ENCODE data around the gene PCBP1. TPM values are rescaled to one million over a fixed set of nuclear protein-coding genes. Genes with fewer than 3 reads are reported as not detected.
"Not testable (repeated sequence)": the region's sequence is repeated elsewhere in the genome, so short reads cannot be mapped to it uniquely, and the experiment has no call there.

PCBP1 gene
- polyA plus RNA-seq, 2 of the 4 experiments (the other 2 are of a cell fraction): 86.8 to 304 TPM

- TF ChIP-seq RNF2 (IDR thresholded peaks at IDR 0.05; ENCODE audit: borderline replicate concordance, low read depth): no peak
- no peak for TF ChIP-seq SMC3 (IDR thresholded peaks at IDR 0.05)
- TF ChIP-seq FOSL2 (IDR thresholded peaks at IDR 0.05): no peak
- no peak for TF ChIP-seq FOSL2 (CRISPR knock-in tag; IDR thresholded peaks at IDR 0.05)
- TF ChIP-seq ATOH8 (CRISPR knock-in tag; IDR thresholded peaks at IDR 0.05; ENCODE audit: low read depth): no peak
Measured at GRCh38 chr2:70128005-70128404, 40.7 kb downstream of the PCBP1 start (continued).

- ChIA-PET CTCF (interaction anchor here (0.6 to 3.5 kb wide), 5 partner anchors 7 to 67 kb away, joined by 3 to 25 read pairs (median 5); partner anchors contain the start of gene PCBP1), POLR2A (interaction anchor here (1.2 to 7.5 kb wide), 5 partner anchors 7 to 217 kb away, joined by 3 to 156 read pairs (median 8); partner anchors contain the start of genes MXD1 and PCBP1)
- not testable (repeated sequence) for FAIRE-seq; DNase-seq (ENCODE audit: low read depth in 1 of 2, low spot score in 1 of 2); ATAC-seq; H3K9me3 ChIP-seq
- Histone ChIP-seq H3K4me2 (peak overlapping the region; percentile 68), H3K27ac (peak overlapping the region; percentile 90), H3K4me1 (peaks cover 48% of the 10 kb centered on the region), H3K4me3 (peak overlapping the region; percentile 20; the same call in 1 of the 3 replicates)
- WGBS (ENCODE audit: missing lambda C conversion rate): 82% methylated on average over 17 of the region's 17 CpGs
Measured at GRCh38 chr2:70131344-70132143, 44.3 kb downstream of the PCBP1 start.

GRCh38 chr2:70132244-70133126 lies 45.2 kb downstream of the PCBP1 start:
- no peaks in the 10 kb centered on the region for H3K9me3 ChIP-seq
- DNase-seq (ENCODE audit: low read depth in 1 of 2, low spot score in 1 of 2): peak; percentile 53 to 68
- FAIRE-seq: no peak
- ChIA-PET CTCF (interaction anchor here (1.2 to 3.5 kb wide), 6 partner anchors 8 to 47 kb away, joined by 4 to 25 read pairs (median 4); partner anchors contain the start of gene PCBP1), POLR2A (interaction anchor here (1.2 to 7.5 kb wide), 6 partner anchors 8 to 218 kb away, joined by 3 to 156 read pairs (median 8); partner anchors contain the start of genes MXD1 and PCBP1)
- peak; percentile 63 to 66 for ATAC-seq
- H3K4me1 ChIP-seq: peaks cover 51% of the 10 kb centered on the region
- peak overlapping the region; percentile 90 for H3K27ac ChIP-seq
- peak overlapping the region; percentile 20 for H3K4me3 ChIP-seq
- WGBS (ENCODE audit: missing lambda C conversion rate): 3% methylated on average over 8 of the region's 8 CpGs
- H3K4me2 ChIP-seq: peak overlapping the region; percentile 68
- TF ChIP-seq USF2 (IDR thresholded peaks at IDR 0.05): no peak
- TF ChIP-seq KDM1A (IDR thresholded peaks at IDR 0.05; ENCODE audit: low read depth): no peak
- TF ChIP-seq MAFK (IDR thresholded peaks at IDR 0.05; ENCODE audit: partially characterized antibody): no peak
- 0 out of 2 replicates have a peak, but pooled peaks have one; percentile 64 for TF ChIP-seq HOXA7 (CRISPR knock-in tag; IDR thresholded peaks at IDR 0.05)
- no peak for TF ChIP-seq NFE2L2 (conservative IDR thresholded peaks at IDR 0.05; ENCODE audit: low read length)
- TF ChIP-seq SMC3 (IDR thresholded peaks at IDR 0.05): no peak
- no peak for TF ChIP-seq HMGXB4 (CRISPR knock-in tag; IDR thresholded peaks at IDR 0.05; ENCODE audit: borderline replicate concordance)
- no peak; the same call in 2 of the 3 replicates for TF ChIP-seq BCL3 (IDR thresholded peaks at IDR 0.05)
- peak; percentile 49 to 55; a peak in 2 of 5 replicates for TF ChIP-seq JUN (IDR thresholded peaks at IDR 0.05)
- no peak; the same call in 1 of the 2 replicates for TF ChIP-seq MAX (IDR thresholded peaks at IDR 0.05)
- TF ChIP-seq RFX5 (IDR thresholded peaks at IDR 0.05): no peak
- no peak for TF ChIP-seq CTCF (IDR thresholded peaks at IDR 0.05)
- TF ChIP-seq BHLHE40 (IDR thresholded peaks at IDR 0.05; ENCODE audit: low read depth, low read length): no peak
- no peak for TF ChIP-seq HOXB13 (CRISPR knock-in tag; IDR thresholded peaks at IDR 0.05; ENCODE audit: low read depth)
- no peak for TF ChIP-seq CHD4 (IDR thresholded peaks at IDR 0.05; ENCODE audit: borderline replicate concordance)
- TF ChIP-seq NPAS2 (CRISPR knock-in tag; IDR thresholded peaks at IDR 0.05; ENCODE audit: borderline replicate concordance): no peak
- no peak for TF ChIP-seq ELK1 (IDR thresholded peaks at IDR 0.05; ENCODE audit: low read depth, low read length)
- no peak for TF ChIP-seq ESRRA (IDR thresholded peaks at IDR 0.05; ENCODE audit: borderline replicate concordance, low read length)

Data from A549 (cell line).